Activated CD4-positive, alpha-beta T cell treated with anti-CD3 and anti-CD28 coated beads, Interleukin-2, amount 50 U/mL, for 48 hours (primary cell): ENCODE results near the gene RPS27L.

Experiments
- DNase-seq, 2 experiments: peaks; one replicate each; pipeline ENCODE4 v3.0.0-alpha.2; 2020

The RPS27L gene

DNA sequence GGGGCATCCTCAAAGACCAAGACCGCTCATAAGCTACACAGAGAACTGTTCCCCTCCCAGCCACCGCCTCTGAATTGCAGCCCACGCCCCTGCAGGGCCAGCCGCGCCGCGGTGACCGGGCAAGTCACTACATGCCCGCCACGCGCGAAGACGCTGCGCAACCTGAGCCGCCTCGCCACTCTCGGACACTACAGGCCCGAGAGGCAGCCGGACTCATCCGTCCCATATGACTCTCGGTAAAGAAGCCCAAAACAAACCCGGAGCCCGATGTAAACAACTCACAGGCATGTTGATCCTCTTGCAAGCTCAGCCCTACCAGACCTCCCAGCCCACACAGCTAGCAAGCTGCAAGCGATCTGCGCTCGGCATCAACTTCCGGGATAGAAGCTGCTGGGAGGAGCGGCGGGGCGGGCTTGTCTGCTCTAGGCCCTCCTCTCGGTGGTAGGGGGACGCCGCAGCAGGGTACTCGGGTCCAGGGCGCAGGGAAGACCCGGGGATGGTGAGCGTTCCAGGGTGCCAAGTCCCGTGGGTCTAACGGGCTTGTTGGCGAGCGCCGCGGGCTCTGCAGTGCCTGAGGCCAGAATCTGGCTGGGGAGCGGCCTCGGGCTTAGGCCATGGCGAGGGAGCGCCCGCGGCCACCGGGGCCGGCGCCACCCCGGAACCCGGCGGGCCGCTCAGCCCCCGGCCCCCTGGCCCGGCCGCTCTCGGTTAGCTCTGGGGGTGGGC is at the start of gene RPS27L:
Gene RPS27L (minus strand): TSS at position 360 of the 726 bp plus-strand sequence. CDS start 72 bp downstream, at position 288.
- peak; percentile 91 to 93 for DNase-seq

DNA sequence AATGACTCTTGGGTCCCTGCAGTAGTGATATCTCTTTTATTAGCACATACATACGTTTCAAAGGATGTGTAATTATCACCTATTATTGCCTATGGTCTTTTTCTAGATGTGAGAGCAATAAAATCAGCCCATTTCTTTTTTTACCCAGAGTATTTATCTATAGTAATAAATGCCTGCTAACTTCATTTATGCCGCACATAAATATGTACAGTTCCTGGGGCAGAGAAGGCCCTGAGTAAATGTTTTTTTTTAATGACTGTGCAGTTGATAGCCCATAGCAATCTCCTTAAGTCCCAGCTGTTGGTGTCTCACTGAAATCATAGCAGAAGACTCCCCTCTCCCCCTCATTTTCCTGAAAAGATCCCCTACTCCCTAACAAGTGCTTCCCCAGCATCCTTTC is 48.8 kb upstream of the RPS27L start:
- DNase-seq, result no peak

DNA sequence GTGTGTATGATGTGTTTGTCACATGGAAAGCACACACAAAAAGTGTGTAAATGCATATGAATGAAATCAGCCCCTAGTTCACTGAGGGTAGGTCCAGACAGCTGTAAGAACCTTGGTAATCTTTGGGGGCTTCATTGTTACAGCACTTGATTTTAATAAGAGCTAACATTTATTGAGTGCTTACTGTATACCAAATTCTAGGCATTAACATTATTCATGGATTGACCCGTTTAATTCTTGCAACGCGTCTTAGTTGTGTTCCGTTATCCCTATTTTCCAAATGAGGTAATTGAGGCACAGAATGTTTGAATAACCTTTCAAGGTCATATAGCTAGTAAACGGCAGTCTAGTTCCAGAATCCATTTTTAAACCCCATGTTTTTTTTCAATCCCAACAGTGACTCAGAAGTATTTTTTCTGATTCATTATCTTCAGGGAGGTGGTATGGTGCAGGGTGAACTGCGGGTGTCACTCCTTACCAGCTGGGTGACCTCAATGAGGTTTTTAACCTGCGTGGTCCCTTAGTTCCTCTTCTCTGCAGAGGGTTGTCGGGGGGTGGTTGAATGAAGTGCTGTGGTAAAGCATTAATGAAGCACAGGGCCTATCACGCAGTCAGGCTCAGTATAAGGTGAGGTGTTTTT is 46.3 kb upstream of the RPS27L start:
- DNase-seq, result peak; percentile 27 to 41

DNA sequence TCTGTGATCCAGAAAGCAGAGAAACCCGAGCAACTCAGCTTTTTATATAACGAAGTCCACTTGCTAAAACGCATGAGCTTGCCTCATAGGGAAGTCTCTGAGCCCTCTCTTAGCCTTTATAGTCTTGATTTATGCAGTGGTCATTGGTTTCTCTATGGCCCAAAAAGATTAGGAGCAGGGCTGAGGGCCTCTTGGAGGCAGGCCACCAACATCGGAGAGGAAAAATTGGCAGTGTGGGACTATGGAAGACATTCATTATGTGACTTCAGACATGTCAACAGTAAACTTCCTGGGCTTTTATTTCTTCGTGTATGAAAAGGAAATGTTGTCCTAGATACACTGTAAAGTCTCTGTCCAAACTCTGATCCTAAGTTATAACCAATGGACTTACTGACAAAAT is 45.6 kb upstream of the RPS27L start:
- DNase-seq, result no peak

DNA sequence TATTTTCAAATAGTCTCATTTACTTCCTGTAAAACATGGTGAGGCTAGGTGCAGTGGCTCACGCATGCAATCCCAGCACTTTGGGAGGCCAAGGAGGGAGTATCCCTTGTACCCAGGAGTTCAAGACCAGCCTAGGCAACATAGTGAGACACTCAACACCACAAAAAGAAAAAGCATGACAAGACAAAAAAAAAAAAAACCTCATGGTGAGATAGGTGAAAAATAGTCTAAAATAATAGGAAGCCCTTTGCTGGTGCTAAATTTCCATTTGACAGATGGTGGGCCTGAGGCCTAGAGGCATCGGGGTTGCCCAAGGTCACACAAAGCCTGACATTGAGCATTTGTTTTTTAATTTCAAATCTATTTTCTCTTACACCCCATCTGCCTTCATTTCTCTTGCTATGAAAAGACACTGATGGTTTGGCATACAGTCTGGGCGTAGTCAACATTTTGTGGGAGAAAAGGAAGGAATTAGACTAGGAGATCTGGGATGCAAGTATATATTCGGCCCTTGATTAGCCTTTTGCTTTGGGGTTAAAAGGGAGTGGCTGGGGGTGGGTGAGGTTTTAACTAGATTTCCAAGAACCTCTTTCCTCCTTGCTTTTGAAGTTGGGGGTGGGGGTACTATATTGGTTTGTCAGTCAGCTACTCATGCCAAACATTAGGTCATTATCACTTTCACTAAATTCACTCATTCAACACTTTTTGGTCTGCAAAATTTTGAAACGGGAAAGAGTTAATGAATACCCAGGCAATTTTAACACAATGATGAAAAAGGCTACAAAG is 43.4 kb upstream of the RPS27L start:
- DNase-seq, result no peak

DNA sequence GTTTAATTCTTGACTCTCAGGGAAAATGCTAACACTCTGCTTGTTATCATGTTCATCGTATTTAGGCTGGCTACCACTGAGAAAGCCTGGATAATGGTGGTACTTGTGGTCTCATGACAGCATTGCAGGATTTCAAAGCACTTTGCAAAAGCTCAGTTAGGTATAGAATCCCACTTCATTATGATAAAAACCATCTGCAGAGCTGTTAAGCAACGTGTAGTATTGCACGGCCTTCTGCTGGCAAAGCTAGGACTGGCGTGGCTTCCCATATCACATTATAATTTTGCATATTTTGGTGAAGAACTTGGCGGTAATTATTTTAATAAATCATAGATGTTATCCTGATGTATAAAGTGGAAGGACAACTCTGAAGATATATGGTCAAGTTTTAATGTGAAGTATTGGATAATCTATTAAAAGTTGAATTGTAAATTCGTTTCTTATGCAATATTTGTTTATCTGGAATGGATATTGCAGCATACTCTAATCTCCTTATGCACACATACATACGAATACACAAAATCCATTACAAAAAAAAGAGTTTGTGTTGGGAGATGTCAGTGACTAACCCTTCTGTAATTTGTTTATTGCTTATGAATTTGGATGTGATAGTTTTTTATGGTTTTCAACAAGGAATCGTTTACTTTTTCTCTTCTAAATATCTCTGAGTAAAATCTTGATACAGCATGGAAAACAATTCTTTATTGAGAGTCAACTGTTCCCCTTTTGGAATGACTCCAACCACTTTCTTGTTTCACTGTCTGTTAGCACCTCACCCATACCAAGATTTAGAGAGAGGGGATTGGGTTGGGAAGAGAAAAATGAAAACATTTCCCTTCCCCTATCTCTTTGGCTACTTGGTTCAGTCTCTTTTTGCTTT is 41.3 kb upstream of the RPS27L start:
- no peak for DNase-seq

DNA sequence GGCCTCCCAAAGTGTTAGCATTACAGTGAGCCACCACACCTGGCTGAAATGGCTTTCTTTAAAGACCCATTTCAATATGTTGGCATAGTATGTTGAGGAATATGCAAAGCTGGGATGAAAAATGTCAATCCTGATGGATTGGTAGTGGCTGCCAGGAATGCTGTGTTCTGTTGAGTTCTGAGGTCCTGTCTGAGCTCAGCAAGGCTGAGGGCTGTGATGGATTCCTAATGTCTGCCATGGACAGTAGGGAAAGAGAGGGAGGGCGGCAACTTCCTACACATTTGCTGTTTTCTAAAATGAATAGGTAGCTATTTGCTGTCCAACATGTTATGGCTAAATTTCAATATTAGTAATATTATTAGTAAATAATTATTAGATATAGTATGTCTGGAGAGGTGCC is 40.3 kb upstream of the RPS27L start:
- no peak for DNase-seq

DNA sequence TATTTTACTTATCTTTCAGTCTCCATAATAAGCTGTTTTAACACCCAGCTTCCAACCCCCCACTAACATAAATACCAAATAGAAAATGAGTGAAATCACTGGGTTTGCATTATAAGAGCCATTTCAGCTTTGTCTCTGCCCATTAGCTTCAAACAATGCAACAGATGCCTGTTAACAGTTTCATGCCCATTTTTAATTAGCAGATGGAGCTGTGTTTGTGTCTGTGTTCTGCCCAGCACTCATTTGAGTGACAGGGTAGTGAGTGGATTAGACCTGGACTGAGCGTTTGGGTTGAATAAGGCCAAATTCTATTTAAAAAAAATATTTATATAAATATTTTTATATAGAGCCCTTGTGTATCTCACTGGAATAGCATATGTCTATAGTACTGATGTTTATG is 39.6 kb upstream of the RPS27L start:
- no peak for DNase-seq

DNA sequence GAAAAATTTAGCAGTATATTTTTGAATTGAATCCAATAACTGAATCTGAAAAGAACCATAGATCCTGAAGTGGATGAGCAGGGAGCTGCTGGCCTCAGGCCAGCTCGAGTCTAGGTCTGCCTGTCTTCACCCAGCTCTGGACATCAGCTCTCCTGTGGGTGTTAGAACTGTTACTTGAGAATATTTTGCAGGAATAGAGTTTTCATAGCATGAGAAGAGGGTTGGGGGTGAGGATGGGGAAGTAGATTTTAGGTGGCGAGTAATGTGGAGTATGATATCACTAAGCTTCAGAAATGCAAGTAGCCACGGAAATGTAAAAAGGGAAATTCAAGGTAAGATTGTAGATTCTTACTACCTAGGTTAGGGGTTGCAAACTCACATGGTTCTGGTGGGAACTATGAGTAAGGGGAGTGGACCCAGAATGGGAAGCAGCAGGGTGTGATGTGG is 38.3 kb upstream of the RPS27L start:
- DNase-seq, result no peak

DNA sequence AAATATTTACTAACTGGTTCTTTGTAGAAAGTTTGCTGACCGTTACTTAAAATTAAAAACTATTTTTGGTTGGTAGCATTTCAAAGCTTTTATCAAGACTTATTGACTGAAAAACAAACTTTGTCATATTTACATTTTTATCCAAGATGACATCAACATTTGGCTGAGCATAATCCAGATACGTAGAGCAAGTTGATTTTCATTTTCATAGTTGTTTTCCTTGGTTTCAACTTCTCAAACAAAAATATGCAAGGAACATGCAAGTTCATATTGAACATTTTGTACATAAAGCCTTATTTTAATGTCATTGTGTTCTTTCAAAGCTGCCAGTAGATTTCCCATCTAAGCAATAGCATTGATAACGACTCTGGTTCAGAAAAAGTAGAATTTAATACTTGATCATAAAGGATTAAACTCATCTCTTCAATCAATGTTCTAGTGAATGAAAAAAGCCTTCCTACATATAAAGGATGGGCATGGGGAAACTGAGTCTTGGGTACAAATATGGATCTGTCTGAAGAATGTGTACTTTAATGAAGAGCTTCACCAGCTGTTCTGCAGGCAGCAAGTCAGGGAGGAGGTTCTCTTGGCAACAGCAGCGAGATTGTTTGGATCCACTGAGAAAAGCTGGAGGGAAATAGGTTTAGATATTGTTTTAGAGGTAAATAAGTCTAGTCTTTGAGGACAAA is 37.7 kb upstream of the RPS27L start:
- DNase-seq, result no peak

DNA sequence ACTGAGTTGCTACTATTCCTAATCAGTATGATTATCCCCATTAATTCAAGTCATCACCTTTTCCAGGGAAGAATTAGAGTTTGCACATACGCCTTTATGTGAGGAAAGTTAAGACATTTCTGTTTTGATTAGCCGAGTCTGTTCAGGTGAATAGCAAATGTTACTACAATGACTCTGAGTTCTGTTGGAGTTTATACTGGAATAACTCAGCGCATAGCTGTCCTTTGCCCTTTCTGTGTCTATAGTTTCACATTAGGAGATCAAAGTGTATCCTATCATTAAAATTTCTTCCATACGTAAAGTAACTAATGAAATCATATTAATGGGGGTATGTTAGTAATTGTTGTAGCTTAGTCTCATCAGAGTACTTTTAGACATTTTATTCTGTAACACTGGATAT is 37.0 kb upstream of the RPS27L start:
- DNase-seq, result no peak

DNA sequence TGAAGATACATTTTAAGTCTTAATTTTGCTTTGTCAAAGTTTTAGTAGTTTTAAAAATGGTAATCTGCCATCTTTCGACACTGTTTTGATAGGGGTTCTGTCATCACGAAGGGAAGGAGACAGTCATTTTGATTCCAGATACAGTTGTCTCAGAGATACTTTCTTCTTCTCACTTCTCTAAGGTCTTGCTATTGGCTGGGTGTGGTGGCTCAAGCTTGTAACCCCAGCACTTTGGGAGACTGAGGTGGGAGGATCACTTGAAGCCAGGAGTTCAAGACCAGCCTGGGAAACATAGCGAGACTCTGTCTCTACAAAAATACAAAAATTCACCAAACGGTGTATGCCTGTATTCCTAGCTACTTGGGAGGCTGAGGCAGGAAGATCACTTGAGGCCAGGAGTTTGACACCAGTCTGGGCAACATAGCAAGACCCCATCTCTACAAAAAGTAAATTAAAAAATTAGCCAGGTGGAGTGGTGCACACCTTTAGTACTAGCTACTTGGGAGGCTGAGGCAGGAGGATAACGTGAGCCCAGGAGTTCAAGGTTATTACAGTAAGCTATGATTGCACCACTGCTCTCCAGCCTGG is 35.4 kb upstream of the RPS27L start:
- peak; percentile 39 to 44 for DNase-seq

DNA sequence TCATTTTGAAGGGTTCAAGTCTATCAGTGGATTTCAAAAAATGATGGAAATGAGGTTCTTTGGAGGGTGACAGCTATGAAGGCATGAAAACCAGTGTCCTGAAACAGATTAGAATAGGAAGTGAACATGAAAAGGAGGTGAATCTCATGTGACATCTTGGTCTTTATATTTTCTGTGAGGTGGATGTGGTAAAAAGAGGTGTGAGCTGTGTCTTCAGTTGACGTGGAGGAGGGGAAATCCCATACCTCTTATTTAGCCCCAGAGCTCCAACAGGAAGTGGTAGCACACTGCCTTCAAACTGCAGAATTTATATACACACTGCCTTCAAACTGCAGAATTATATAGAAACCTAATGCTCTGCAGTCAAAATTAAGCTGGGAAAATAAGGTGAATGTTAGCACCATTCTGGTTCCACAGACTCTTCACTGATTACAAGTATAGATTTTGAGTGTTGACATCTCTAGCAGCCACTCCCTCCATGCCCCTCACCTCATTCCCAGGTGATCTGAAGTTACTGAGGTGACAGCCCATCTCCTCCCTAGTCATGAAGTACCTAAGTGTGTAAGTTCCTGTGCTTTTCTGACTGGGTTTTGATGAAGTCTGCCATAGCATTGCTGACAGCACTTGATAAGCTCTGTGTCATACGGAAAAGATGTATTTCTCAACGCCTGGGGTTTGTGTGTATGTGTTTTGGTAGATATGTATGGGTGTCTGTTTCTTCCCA is 34.8 kb upstream of the RPS27L start:
- DNase-seq, result peak in 1 of 2 experiments; percentile 39

DNA sequence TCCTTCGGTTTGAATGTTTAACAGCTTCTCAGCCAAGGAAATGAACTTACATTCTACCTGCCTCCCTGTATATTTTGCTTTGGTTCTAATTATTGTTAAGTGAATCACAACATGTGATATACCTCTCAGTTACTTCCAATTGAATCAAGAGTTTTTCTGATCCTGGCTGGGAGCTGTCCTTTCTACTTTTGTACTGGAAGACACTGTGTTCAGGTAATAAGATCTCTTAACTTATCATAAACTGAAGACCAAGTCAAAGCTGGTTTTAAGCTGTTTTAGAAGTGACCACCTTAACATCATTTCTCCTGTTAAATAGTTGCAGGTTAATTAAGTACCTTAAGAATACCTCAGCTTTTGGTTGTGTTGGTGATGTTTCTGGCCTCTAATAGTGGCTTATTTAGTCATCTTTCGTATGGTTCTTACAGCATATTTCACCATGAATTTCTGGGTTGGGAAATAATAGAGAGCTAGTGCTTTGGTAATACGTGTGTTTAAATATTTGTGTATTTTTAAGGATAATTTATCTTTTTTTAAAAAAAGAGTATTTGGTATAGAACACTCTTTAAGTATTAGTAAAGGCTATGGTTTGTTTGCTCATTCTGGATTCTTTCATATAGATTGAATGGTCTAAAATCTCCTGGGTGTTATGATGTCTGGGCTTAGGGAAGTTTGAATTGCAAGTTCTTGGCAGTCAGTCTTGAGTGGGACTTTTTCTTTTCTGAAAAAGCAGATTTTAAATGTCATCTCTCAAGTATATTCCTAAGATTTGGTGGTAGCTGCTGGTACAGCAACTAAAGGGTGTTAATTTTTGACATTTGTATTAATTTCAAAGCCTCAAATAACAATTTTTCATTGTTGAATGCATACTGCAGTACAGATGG is 33.7 kb upstream of the RPS27L start:
- no peak for DNase-seq

DNA sequence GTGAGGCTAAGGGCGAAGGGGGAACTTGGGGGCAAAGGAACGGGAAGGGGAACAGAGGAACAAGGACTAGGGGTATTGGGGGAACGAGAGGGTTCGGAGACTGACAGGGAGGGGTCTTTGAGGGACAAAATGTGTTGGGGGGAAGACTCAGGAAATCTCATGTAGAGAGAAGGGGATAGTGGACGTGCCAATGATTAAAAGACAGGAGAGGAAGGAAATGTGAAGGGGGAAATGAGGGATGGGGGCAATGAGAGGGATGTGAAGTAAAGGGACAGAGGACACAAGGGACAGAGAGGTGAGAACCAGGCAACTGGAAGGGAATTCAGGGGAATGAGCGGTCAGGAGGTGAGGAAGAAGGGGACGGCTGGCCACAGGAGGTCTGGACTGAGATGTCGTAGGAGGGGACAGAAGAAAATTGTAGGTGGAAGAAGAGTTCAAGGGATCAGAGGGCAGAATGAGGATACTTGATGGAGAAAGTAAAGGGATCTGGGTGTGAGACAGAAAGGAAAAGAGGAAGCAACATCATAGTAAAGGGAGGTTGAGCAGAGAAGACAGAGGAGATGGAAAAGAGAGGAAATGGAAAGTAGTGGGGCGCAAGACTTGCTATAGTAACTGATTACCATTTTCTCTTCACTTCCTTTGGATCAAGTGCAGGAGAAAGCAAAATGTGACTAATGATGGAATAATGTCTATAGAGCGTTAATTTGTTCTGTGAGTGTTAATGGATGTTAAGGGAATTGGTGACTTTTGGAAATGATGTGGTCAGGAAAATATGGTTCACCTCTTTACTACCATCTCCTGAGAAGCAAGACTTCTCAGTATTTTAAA is 32.9 kb upstream of the RPS27L start:
- no peak for DNase-seq

DNA sequence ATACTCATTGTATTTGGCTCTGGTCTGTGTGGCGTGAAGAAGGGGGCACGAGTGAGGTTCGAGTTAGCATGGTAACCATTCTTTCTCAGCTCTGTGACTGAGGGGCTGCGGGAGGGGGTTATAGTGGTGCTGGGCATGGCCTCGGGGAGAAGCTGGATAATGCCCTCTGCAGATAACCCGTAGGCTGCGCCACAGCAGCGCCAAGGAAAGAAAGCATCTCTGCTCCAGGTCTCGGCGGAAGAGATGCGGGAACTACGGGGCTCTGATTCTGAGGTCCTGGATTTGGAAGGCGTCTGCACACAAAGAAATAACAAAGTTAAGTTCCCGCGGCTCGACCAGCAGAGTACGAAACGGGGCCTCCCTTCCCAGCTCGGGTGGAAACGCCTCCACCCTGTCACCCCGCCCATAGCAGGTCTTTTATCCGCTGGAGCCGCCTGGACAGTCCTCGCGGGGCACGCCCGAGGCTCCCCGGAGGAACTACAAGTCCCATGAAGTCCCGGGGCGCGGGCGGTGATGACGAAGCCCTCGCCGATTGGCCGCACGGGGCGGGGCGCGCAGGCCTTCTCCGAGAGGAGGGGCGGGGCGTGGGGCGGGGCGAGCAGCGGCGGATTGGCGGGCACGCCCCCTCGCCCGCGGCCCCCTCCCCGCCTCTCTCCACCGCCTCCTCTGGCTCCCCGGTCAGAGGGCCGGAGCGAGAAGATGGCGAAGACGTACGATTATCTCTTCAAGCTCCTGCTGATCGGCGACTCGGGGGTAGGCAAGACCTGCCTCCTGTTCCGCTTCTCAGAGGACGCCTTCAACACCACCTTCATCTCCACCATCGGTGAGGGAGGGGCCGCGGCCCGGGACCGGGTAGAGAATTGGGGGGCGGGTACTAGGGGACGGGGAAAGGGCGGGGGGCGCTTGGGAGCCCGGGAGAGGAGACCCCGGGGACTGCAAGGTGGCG is 31.9 kb upstream of the RPS27L start, which contains the start of gene RAB8B:
Gene RAB8B (plus strand): TSS at position 681 of the 946 bp plus-strand sequence. CDS start 19 bp downstream, at position 700.
- DNase-seq, result peak; percentile 99 to 100

DNA sequence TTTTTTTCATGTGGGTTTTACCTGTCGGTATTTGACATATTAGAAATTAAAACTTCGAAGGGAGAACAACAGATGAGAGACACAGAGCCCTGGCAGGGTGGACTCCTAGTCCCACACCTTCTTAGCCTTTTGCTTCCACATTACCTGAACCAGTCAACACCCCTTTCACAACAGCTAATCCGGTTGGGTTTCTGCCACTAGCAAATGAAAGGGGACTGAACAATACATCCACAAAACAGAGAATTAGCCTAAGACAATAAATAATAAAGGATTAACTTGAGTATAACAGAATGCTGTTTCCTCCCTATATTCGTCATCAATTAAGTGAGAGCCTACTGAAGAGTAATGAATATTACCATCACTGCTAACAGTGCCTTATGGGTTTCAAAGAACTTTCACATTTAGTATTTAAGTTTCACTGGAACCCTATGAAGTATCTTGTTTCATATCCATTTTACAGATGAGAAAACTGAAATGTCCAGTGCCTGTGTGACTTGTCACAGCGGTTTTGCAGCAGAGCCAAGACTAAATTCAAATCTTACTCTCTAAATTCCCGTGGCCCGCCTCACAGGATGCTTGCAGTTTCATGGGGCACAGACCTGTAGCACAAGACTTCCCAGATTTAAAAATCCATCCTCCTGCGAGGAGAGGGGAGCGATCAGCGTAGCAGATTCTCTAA is 31.1 kb upstream of the RPS27L start:
- peak; percentile 46 to 64 for DNase-seq
